ENCODE measurements around the gene KLHL6.
"Not testable (repeated sequence)": the region's sequence is repeated elsewhere in the genome, so short reads cannot be mapped to it uniquely, and the experiment has no call there.

KLHL6 gene

GRCh38 chr3:183487016-183487415, 68.5 kb downstream of the KLHL6 start:
- DNase-seq (ENCODE audit: low read depth, low spot score), result no peak

DNA sequence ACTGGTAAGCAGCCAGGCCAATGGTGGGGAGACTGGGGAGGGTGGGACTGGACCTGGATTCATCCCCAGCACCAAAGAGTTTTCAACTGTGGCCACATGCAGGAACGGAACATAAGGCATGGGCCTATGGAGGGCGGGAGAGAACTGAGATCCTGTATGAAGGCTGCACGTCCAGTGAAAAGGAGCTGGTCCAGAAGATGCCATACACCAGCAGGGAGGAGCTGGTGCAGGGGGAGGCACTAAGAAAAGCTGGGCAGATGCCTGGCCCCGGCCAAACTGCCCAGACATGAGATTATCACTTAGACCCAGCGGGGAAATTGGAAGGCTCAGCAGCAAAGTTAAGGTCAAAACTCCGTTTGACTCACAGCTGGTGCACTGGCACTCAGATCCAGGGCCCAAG, 69.0 kb downstream of the KLHL6 start:
- DNase-seq (ENCODE audit: low read depth, low spot score), result no peak

- DNase-seq (ENCODE audit: low read depth, low spot score), result no peak
These were observed 69.9 kb downstream of the KLHL6 start for GRCh38 chr3:183485585-183485984.

DNA sequence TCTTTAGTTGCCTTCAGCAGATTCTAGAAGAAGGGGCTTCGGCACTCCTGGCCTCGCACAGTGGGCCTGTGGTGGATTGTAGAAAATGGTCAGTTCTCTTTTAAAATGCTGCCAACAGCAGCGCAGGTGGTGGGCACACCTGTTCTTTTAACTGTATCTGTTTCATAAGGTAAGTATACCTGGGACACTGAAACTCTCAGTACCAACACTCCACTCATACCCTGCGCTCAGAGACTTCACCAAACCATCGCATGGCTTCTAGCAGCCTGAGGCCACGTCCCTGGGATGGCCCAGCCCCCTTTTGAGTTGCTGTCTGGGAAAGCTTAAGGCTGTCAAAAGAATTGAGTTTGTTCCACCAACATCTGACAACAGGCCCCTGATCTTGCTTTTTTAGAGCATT, 70.4 kb downstream of the KLHL6 start:
- no peak for DNase-seq (ENCODE audit: low read depth, low spot score)

- DNase-seq (ENCODE audit: low read depth, low spot score), result no peak
These were observed 71.0 kb downstream of the KLHL6 start for GRCh38 chr3:183484431-183485075.

GRCh38 chr3:183481582-183481981, 73.9 kb downstream of the KLHL6 start:
- DNase-seq (ENCODE audit: low read depth, low spot score), result no peak

GRCh38 chr3:183478501-183478900, 77.0 kb downstream of the KLHL6 start:
- no peak for DNase-seq (ENCODE audit: low read depth, low spot score)

GRCh38 chr3:183477801-183478456, 77.6 kb downstream of the KLHL6 start:
- no peak for DNase-seq (ENCODE audit: low read depth, low spot score)

- not testable (repeated sequence) for DNase-seq (ENCODE audit: low read depth, low spot score)
These were observed 79.7 kb downstream of the KLHL6 start for GRCh38 chr3:183475764-183476162.

- DNase-seq (ENCODE audit: low read depth, low spot score), result no peak
These were observed 80.3 kb downstream of the KLHL6 start for GRCh38 chr3:183475016-183475763.

GRCh38 chr3:183473969-183474368, 81.5 kb downstream of the KLHL6 start:
- DNase-seq (ENCODE audit: low read depth, low spot score), result no peak

DNA sequence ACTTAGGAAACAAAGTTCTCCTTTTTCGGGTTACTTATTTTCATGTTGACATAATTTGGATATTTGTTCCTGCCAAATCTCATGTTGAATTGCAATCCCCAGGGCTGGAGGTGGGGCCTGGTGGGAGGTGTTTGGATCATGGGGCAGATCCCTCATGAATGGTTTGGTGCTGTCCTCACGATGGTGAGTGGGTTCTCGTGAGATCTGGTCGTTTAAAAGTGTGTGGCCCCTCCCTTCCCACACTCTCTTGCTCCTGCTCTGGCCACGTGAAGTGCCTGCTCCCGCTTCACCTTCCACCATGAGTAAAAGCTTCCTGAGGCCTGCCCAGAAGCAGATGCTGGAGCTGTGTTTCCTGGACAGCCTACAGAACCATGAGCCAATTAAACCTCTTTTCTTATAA, 83.4 kb downstream of the KLHL6 start:
- DNase-seq (ENCODE audit: low read depth, low spot score), result no peak

DNA sequence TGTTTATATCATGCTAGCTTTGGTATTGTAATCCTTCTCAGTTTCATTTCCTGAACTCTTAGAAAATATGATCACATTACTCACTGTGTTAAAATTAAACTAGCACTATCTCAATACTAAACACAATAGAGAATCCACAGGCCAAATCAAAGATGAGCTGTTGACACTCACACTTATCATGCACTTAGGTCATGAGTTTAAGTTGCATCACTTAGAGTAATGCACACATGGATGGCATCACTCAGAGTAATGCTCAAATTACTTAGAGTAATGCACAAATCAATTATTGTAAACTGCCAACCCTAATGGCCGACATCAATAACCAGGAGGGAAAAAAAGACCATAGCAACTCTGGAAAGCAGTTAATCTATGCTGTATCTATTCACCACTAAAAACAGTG, 87.1 kb downstream of the KLHL6 start:
- DNase-seq (ENCODE audit: low read depth, low spot score), result no peak

DNA sequence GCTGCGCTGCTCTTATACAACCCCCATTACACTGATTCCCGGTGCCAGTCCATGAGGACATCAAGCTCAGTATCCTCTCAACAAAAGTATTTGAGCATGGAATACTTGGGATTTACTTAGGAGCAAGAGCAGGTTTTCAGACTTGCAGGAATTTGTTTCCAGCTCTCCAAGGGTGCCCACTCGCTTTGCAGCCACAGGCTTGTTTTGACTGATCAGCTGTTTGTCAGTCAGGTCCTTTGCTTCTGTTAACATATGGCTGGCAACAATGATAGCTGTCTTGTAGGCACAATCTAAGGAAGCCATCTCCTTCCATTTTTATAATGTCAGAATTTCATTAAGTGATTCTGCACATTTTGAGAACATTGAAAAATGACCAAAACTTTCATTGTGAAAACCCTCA, 88.9 kb downstream of the KLHL6 start:
- no peak for DNase-seq (ENCODE audit: low read depth, low spot score)

- not testable (repeated sequence) for DNase-seq (ENCODE audit: low read depth, low spot score)
These were observed 89.8 kb downstream of the KLHL6 start for GRCh38 chr3:183465710-183466109.

DNA sequence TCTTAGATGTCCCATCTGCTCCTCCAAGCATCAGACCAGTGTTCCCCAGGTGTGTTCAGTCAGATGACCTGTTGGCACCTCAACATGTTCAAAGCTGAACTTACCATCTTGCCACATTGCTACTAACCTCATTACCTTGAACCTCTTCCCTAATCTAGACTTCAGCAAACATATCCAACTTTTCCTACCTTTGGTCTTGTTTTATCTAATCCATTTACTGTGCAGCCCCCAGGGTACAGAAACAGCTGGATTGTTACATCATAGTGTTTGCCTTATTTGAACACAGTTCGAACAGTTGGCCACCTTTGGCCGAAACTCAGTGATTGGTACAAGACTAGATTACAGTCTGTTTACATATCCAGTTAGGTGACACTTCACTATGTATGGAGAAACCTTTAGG, 91.0 kb downstream of the KLHL6 start:
- no peak for DNase-seq (ENCODE audit: low read depth, low spot score)

DNA sequence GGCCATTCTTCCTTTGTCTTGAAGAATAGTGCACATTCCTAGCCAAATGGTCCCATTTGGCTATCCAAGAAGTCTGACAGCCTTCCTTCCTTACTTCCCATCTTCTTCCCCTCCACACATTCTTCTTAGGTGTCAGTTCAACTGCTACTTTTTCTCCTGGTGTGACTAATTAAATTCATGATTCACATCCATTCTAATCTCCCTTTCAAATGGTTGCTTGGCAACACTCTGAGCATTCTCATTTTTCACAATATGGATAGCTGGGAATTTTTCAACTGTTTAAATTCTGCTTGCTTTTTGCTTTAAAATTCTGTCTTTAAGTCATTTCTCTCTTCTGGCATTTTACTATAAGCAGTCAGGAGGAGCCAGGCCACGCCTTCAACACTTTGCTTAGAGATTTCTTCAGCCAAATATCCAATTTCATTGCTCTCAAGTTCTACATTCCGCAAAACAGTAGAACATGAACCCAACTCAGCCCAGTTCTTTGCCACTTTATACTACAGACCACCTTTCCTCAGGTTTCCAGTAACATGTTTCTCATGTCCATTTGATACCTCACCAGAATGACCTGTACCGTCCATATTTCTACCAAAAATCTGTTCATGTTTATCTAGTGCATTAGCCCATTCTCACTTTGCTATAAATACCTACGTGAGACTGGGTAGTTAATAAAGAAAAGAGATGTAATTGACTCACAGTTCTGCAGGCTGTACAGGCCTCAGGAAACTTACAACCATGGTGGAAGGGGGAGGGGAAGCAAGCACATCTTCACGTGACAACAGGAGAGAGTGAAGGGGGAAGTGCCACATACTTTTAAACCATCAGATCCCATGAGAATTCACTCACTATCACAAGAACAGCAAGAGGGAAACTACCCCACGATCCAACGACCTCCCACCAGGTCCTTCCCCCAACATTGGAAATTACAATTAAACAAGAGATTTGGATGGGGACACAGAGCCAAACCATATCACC, 95.1 kb downstream of the KLHL6 start:
- DNase-seq (ENCODE audit: low read depth, low spot score), result no peak

DNA sequence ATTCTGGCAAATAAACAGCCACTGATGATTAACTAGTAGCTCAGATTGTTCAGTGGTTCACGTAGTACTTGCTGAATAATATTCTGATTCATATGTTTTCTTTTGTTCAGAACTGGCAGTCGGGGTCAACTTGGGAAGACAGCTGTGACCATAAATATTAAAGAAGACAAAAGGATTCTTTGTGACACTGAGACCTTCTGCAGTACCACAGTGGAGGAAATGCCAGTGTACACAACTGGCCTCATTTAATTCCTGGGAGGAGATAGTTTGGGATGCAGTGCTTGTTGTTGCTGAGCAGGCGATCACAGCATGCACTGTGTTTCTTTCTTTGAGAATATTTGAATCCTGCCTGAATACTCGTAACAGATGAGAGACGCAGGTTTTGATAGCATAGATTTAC, 100.4 kb downstream of the KLHL6 start:
- peak; percentile 65 for DNase-seq (ENCODE audit: low read depth, low spot score)

DNA sequence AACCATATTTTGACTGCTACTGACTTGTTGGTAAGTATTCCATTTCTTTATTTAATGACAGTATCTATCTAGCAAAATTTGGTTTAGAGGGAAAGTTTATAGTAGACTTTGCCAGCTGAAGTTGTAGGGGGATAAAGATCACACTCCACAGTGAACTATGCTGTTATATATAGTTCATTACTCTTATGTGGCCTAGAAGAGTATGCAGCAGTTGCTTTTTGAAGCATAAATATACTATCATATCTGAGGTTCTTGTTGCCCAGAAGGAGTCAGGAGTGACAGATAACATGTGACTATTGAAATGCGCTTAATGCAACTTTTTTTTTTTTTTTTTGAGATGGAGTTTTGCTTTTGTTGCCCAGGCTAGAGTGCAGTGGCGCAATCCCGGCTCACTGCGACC, 101.4 kb downstream of the KLHL6 start:
- DNase-seq (ENCODE audit: low read depth, low spot score), result no peak

DNA sequence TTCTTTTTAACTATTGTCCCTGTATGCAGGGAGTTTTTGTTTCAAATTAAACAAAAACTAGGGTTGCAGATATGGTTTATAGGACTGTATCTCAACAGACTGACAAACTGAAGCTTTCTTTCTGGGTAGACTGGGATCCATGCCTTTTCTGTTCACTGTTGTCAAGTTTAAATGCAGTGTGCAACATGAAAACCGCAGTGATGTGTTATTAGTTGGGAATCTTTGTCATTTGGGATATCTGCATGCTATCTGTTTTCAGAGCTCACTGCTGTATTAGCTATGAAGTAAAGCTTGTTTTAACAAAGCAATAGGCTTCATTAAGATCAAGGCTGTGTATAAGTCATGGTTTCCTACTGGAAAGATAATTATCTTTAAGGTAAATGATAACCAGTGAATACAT, 105.7 kb downstream of the KLHL6 start:
- DNase-seq (ENCODE audit: low read depth, low spot score), result no peak

GRCh38 chr3:183449391-183449790, 106.1 kb downstream of the KLHL6 start:
- no peak for DNase-seq (ENCODE audit: low read depth, low spot score)
